GF-D8 (cell line): Measurements from ENCODE around the gene OPRM1.

Source experiments
- DNase-seq: peaks from one replicate; lab custom pipeline; 2025; lab: John Stamatoyannopoulos, UW

OPRM1 gene

GRCh38 chr6:154086510-154086909 lies 47.5 kb downstream of the OPRM1 start:
- DNase-seq: no peak

GRCh38 chr6:154092326-154092962 lies 53.4 kb downstream of the OPRM1 start:
- no peak for DNase-seq

GRCh38 chr6:154093231-154094044 lies 54.4 kb downstream of the OPRM1 start:
- no peak for DNase-seq

GRCh38 chr6:154095571-154095970 lies 56.5 kb downstream of the OPRM1 start:
- no peak for DNase-seq

- no peak for DNase-seq
Measured at GRCh38 chr6:154096316-154096715, 57.3 kb downstream of the OPRM1 start.

- no peak for DNase-seq
Measured at GRCh38 chr6:154096834-154097233, 57.8 kb downstream of the OPRM1 start.

- DNase-seq: no peak
Measured at GRCh38 chr6:154099211-154099610, 60.2 kb downstream of the OPRM1 start.

- no peak for DNase-seq
Measured at GRCh38 chr6:154106251-154106650, 67.2 kb downstream of the OPRM1 start.

- DNase-seq: no peak
Measured at GRCh38 chr6:154111025-154111424, 72.0 kb downstream of the OPRM1 start.

- DNase-seq: no peak
Measured at GRCh38 chr6:154112181-154112809, 73.3 kb downstream of the OPRM1 start.

- DNase-seq: no peak
Measured at GRCh38 chr6:154113392-154113791, 74.4 kb downstream of the OPRM1 start.

GRCh38 chr6:154117485-154117884 lies 78.4 kb downstream of the OPRM1 start:
- no peak for DNase-seq

GRCh38 chr6:154122195-154122925 lies 83.3 kb downstream of the OPRM1 start:
- no peak for DNase-seq

GRCh38 chr6:154123155-154123956 lies 84.3 kb downstream of the OPRM1 start:
- DNase-seq: no peak

- DNase-seq: no peak
Measured at GRCh38 chr6:154125421-154125820, 86.4 kb downstream of the OPRM1 start.

GRCh38 chr6:154127657-154128056 lies 88.6 kb downstream of the OPRM1 start:
- no peak for DNase-seq

GRCh38 chr6:154134471-154135147 lies 95.6 kb downstream of the OPRM1 start:
- DNase-seq: no peak

GRCh38 chr6:154138793-154139192 lies 99.8 kb downstream of the OPRM1 start:
- DNase-seq: no peak

- DNase-seq: no peak
Measured at GRCh38 chr6:154139892-154140291, 100.9 kb downstream of the OPRM1 start.

- no peak for DNase-seq
Measured at GRCh38 chr6:154140743-154141142, 101.7 kb downstream of the OPRM1 start.

- no peak for DNase-seq
Measured at GRCh38 chr6:154143753-154144152, 104.7 kb downstream of the OPRM1 start.
